HG03103 (cell line): ENCODE measurements around the gene GRHL3.

Experiments used
- ATAC-seq: cut with Tn5 transposase; IDR thresholded peaks from one replicate; pipeline ENCODE4 v1.9.1; 2021; ENCODE audit warnings: low read depth; ENCODE audit not compliant: unreplicated experiment

GRHL3 gene

GRCh38 chr1:24340770-24341169 is 21.6 kb downstream of the GRHL3 start:
- no peak for ATAC-seq

GRCh38 chr1:24341260-24341659 is 22.1 kb downstream of the GRHL3 start:
- ATAC-seq = no peak

- ATAC-seq = no peak
Observed at GRCh38 chr1:24343412-24344089, 24.4 kb downstream of the GRHL3 start.

- ATAC-seq = no peak
Observed at GRCh38 chr1:24344090-24344742, 25.1 kb downstream of the GRHL3 start.

DNA sequence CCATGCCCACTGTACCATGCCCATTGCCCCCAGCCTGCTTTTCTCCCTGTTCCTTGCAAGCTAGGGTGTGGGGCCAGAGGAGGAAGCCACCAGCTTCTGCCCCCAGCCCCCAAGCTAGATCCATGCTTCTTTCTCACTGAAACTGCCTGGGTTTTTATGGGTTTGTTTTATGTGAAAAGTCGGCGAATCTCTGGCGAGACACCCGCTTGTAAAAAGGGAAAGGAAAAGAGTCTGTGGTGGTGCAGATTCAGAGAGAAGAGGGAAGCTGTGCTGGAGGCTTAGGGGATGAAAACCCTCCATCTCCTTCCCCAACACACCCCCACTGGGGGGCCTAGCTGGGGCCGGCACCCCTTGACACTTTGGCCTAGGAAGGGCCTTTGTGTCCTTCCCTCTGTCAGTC is 26.2 kb downstream of the GRHL3 start:
- no peak for ATAC-seq

GRCh38 chr1:24347159-24347934 is 28.2 kb downstream of the GRHL3 start:
- ATAC-seq = no peak

DNA sequence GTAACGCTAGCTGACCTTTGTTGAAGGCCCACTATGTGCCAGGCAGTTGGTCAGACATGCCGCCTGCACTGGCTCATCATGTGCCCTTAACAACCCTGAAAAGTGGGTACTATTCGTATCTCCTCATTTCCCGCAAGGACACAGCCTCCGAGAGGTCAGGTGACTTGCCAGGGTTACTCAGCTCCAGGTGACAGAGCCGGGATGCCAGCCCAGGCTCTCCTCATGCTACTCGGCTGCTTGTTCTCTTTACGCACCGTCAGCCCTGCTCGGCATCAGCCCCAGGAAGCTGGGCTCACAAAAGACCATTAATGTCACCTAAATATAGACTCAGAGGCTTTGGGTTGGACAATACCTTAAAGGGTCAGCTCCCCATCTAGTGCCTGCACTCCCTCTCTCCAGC is 29.0 kb downstream of the GRHL3 start:
- no peak for ATAC-seq

- no peak for ATAC-seq
Observed at GRCh38 chr1:24349891-24350290, 30.7 kb downstream of the GRHL3 start.

- no peak for ATAC-seq
Observed at GRCh38 chr1:24351247-24351646, 32.1 kb downstream of the GRHL3 start.

GRCh38 chr1:24351918-24352627 is 32.9 kb downstream of the GRHL3 start:
- no peak for ATAC-seq

- ATAC-seq = no peak
Observed at GRCh38 chr1:24353292-24353891, 34.2 kb downstream of the GRHL3 start.

DNA sequence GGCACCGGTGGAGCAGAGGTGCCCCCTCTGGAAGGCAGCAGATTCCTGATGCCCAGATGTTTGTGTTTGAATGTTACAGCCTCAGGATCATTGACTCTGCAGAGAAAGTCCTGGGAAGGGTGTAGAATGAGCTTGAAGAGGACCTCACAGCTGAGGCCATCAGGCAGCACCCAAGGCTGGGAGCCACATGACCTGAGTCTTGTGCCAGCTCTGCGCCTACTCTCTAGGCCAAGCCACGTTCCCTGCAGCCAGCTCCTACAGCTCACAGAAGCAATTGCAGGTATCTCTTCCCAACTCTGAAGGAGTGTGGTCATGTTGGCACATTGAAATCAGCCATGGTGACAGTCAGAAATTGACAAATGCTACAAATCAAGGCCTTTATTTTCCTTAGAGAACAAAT is 36.3 kb downstream of the GRHL3 start:
- ATAC-seq = no peak

DNA sequence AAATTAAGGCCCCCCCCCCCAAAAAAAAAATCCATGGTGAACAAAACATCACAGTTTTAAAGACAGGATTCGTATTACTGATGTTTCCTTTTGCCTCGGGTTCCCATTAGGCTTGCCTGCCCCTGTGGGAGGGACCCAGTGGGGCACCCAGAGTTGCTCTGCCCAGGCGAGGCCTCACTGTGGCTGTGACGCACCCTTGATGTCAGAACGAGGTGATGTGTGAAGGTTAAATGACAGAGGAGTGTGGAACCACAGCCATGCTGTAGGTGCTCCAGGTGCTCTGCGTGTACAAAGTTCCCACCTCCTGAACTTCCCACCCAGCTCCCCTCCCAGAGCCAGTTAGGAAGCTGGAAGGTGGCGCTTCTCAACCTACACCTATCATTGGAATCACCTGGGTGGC is 37.9 kb downstream of the GRHL3 start:
- ATAC-seq = no peak

DNA sequence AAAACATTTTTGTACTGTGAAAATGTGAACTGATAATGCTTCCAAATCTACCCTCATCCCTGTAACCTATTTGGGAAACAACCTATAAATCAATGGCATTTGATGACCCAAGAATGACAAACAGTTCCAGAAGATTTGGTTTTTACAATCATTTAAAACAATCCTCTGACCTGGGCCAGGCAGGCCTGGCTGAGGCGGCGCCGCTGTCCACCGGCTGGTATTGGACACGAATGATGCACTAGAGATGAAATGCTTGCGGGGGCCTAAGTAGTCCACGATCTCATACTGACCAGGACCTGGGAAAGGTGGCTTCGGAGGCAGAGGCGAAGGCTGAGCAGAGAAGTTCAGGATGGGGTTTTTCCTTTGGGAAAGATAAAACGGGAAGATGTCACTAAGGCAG is 41.5 kb downstream of the GRHL3 start:
- no peak for ATAC-seq

DNA sequence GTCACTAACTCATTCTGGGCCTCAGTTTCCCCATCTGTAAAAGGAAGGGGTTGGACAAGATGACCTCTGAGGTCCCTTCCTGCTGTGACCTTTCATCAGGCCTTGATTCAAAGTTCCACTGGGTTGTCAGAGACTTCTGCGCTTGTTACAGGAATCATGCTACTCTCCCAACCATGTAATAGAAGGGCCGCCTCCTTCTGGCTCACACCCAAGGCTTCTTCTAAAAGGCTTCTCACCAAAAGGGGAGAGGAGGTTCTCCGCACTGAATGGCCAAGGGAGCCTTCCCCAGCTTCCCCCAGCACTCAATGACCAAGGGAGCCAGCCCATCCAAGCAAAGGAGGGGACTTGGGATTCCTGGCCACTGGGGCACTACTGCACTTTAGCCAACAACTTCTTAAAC is 42.7 kb downstream of the GRHL3 start:
- no peak for ATAC-seq

GRCh38 chr1:24362396-24362795 is 43.2 kb downstream of the GRHL3 start:
- ATAC-seq = no peak

DNA sequence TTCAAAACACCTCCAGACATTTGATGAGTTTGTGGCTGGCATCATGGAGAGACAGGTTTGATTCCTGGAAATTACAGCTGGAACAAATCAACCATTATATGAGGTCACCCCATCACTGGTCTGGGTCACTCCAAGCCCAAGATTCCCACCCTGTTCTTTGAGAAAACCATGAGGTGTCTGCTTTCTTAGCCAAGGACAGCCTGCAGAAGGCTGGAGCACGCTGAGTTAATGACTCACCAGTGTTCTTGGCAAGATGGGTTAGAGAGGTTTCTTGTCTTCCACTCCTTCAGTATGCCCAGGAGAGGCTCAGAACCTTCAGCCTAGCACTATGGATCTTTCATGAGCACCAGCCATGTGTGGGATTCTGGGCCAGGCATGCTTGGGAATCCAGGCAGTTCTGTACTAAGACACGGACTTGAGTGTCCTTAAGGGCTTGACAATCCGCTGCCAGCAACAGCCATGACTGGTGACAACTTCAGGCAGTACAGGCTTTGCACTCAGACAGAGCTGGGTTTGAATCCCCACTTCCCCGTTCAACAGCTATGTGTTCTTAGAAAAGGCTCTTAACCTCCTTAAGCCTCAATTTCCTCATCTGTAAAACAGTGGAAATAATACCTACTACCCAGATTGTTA is 43.9 kb downstream of the GRHL3 start:
- no peak for ATAC-seq

DNA sequence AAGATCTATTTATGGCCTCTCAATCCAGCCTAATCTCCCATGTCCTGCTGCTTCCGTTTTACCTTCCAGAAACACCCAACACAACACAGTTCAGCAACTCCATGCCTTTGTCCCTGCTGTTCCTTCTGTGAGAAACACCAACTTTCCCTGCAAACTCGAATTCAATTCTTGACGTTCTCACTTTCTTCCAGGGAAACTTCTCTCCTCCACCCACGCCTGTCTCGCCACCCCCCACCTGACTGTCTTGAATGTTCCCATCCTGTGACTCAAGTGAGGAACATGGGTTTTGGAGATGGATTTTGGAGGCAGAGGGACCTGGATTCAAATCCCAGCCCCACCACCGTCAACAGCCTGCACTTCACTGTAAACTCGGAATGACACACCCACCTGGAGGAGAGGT is 44.8 kb downstream of the GRHL3 start:
- ATAC-seq = no peak

GRCh38 chr1:24364605-24364974 is 45.4 kb downstream of the GRHL3 start:
- ATAC-seq = no peak

- no peak for ATAC-seq
Observed at GRCh38 chr1:24364975-24365678, 46.0 kb downstream of the GRHL3 start.
